HCT116 (cell line): ENCODE data around the gene SCTR. TPM values are rescaled to one million over a fixed set of nuclear protein-coding genes. Genes with fewer than 3 reads are reported as not detected.
A peak's percentile ranks its signal among the peaks of the same experiment; 100 is the strongest.

Experiments used
- ATAC-seq: fragments of 200-7000 bp; cut with Tn5 transposase; 2 replicates; pipeline ENCODE4 v1.9.1; 2020; ENCODE audit warnings: mild to moderate bottlenecking, moderate library complexity
- BruUV-seq: library from RNA; stranded (reverse); fragments of 400-500 nt; replicated peaks from 2 replicates; lab custom pipeline; 2021; lab: Mats Ljungman, UMichigan
- CTCF ChIA-PET: fragments of 300-600 bp; sonication (Branson Sonifier 250); formaldehyde crosslinking; loops from one replicate; lab custom pipeline; 2021; ENCODE audit warnings: antibody characterized with exemption; lab: Charles Lee
- POLR2A ChIA-PET: fragments of 300-600, 350-600 bp; sonication (Branson Sonifier 250); formaldehyde crosslinking; loops from one replicate; lab custom pipeline; 2021; ENCODE audit warnings: antibody characterized with exemption; lab: Charles Lee
- RAD21 ChIA-PET, 2 experiments: fragments of 300-600 bp; sonication (Branson Sonifier 250); formaldehyde crosslinking; loops; one replicate each; lab custom pipeline; 2023; ENCODE audit warnings: low total read pairs in 2 of 2; ENCODE audit not compliant: uncharacterized antibody in 2 of 2, unreplicated experiment in 2 of 2, low non-redundant PET in 1 of 2; lab: Charles Lee
- DNase-seq: peaks from one replicate; pipeline ENCODE4 v3.0.0-alpha.2; 2010; ENCODE audit warnings: low read depth, low spot score
- H2AFZ ChIP-seq: fragments of 200-600 bp; shearing (Covaris generic), sonication (generic); 2 replicates; pipeline ENCODE4 v1.6.1; 2017; ENCODE audit warnings: low read depth, mixed run types, mixed read lengths, antibody characterized with exemption, low read length; ENCODE audit not compliant: poor library complexity, severe bottlenecking
- H3K27ac ChIP-seq: 2 replicates; pipeline ENCODE4 v1.5.1; 2012; ENCODE audit warnings: low read depth, low read length
- H3K27me3 ChIP-seq: fragments of 200-600 bp; sonication (generic); 2 replicates; pipeline ENCODE4 v1.6.1; 2016; ENCODE audit warnings: mixed run types, low read length, mixed read lengths; ENCODE audit not compliant: insufficient read depth
- H3K36me3 ChIP-seq, 2 experiments: fragments of 200-500 bp in 1 of 2; fragments of 200-600 bp in 1 of 2; sonication (Bioruptor generic) in 1 of 2; sonication (generic) in 1 of 2; 2 replicates each; pipeline versions ENCODE4 v1.5.1 to v1.6.1; 2014 to 2016; ENCODE audit warnings: low read length in 2 of 2, inconsistent platforms in 1 of 2, mixed read lengths in 1 of 2, mixed run types in 1 of 2; ENCODE audit not compliant: insufficient read depth in 2 of 2, control insufficient read depth in 1 of 2
- H3K4me1 ChIP-seq, 2 experiments: fragments of 200-600 bp in 1 of 2; sonication (generic) in 1 of 2; 2 replicates each; pipeline versions ENCODE4 v1.5.1 to v1.6.1; 2012 to 2017; ENCODE audit warnings: low read length in 2 of 2, inconsistent platforms in 1 of 2, mild to moderate bottlenecking in 1 of 2, mixed read lengths in 1 of 2, mixed run types in 1 of 2, moderate library complexity in 1 of 2; ENCODE audit not compliant: insufficient read depth in 2 of 2, control insufficient read depth in 1 of 2
- H3K4me2 ChIP-seq: fragments of 200-600 bp; sonication (generic); 2 replicates; pipeline ENCODE4 v1.6.1; 2017; ENCODE audit warnings: mixed run types, low read length, mixed read lengths
- H3K4me3 ChIP-seq, 2 experiments: fragments of 200-600 bp in 1 of 2; sonication (generic) in 1 of 2; replicated peaks in 1 of 2; 2 replicates each; pipeline ENCODE4 v1.5.1; 2011 to 2016; ENCODE audit warnings: low read length in 2 of 2, control low read depth in 1 of 2, low read depth in 1 of 2, mild to moderate bottlenecking in 1 of 2, mixed read lengths in 1 of 2, mixed run types in 1 of 2
- H3K79me2 ChIP-seq: fragments of 200-600 bp; sonication (generic); 2 replicates; pipeline ENCODE4 v1.6.1; 2017; ENCODE audit warnings: mild to moderate bottlenecking, mixed run types, low read length, moderate library complexity, mixed read lengths; ENCODE audit not compliant: insufficient read depth
- H3K9ac ChIP-seq: fragments of 200-600 bp; sonication (generic); 2 replicates; pipeline ENCODE4 v1.6.1; 2016; ENCODE audit warnings: low read length, mixed read lengths
- H3K9me2 ChIP-seq: fragments of 200-600 bp; sonication (generic), shearing (Covaris generic); 2 replicates; pipeline ENCODE4 v1.6.1; 2017; ENCODE audit warnings: mixed run types, mild to moderate bottlenecking, moderate library complexity; ENCODE audit not compliant: insufficient read depth
- H3K9me3 ChIP-seq, 2 experiments: fragments of 200-500 bp in 1 of 2; fragments of 200-600 bp in 1 of 2; sonication (Bioruptor generic) in 1 of 2; sonication (generic) in 1 of 2; 2 replicates each; pipeline ENCODE4 v1.6.1; 2014 to 2017; ENCODE audit warnings: low read length in 2 of 2, mixed read lengths in 2 of 2, inconsistent platforms in 1 of 2, low read depth in 1 of 2, mild to moderate bottlenecking in 1 of 2, mixed run types in 1 of 2, moderate library complexity in 1 of 2; ENCODE audit not compliant: control insufficient read depth in 1 of 2, insufficient read depth in 1 of 2
- H4K20me1 ChIP-seq: fragments of 200-600 bp; sonication (generic), shearing (Covaris generic); 2 replicates; pipeline ENCODE4 v1.6.1; 2017; ENCODE audit warnings: mixed run types, mild to moderate bottlenecking, moderate library complexity; ENCODE audit not compliant: insufficient read depth
- ATF3 ChIP-seq: IDR thresholded peaks from 2 replicates; pipeline ENCODE4 v1.6.1; 2012
- CEBPB ChIP-seq: IDR thresholded peaks from 2 replicates; pipeline ENCODE4 v1.6.1; 2012; ENCODE audit warnings: low read depth
- EZH2 ChIP-seq: fragments of 200-600 bp; sonication (generic); IDR thresholded peaks from 2 replicates; pipeline ENCODE4 v1.6.1; 2017; ENCODE audit warnings: antibody characterized with exemption, mixed run types
- FOSL1 ChIP-seq: IDR thresholded peaks from 2 replicates; pipeline ENCODE4 v1.6.1; 2012; ENCODE audit warnings: low read depth
- POLR2A ChIP-seq: IDR thresholded peaks from 2 replicates; pipeline ENCODE4 v1.7.0; 2011; ENCODE audit warnings: borderline replicate concordance; ENCODE audit not compliant: insufficient read depth, insufficient read length; ENCODE audit errors: extremely low read depth
- POLR2AphosphoS5 ChIP-seq: IDR thresholded peaks from 2 replicates; pipeline ENCODE4 v1.6.1; 2011; ENCODE audit warnings: mild to moderate bottlenecking, low read depth, low read length, moderate library complexity
- RAD21 ChIP-seq: IDR thresholded peaks from 2 replicates; pipeline ENCODE4 v1.6.1; 2012; ENCODE audit warnings: low read depth, mild to moderate bottlenecking
- SP1 ChIP-seq: IDR thresholded peaks from 2 replicates; pipeline ENCODE4 v1.6.1; 2012; ENCODE audit warnings: low read depth
- ZFX ChIP-seq: fragments of 450-650 bp; IDR thresholded peaks from 2 replicates; pipeline ENCODE4 v1.6.1; 2017
- intact Hi-C: fragments of 100-400 bp; cut with micrococcal nuclease; formaldehyde crosslinking; loops from 2 replicates; pipeline ENCODE4 v1.10.0; 2022
- total RNA-seq: library from RNA; stranded (reverse); gene quantifications from one replicate; pipeline ENCODE4 v1.2.1, GENCODE V29; 2021; ENCODE audit not compliant: unreplicated experiment
- TF ChIP-seq, protein P1 (sequence below), 3 experiments: fragments of 200-600 bp in 1 of 3; sonication (generic) in 1 of 3; IDR thresholded peaks in 2 of 3; conservative IDR thresholded peaks in 1 of 3; 2 replicates each; pipeline ENCODE4 v1.5.1; 2012 to 2017; ENCODE audit warnings: low read depth in 2 of 3, low read length in 2 of 3, antibody characterized with exemption in 1 of 3, borderline replicate concordance in 1 of 3, control low read depth in 1 of 3, mild to moderate bottlenecking in 1 of 3, mixed read lengths in 1 of 3, mixed run types in 1 of 3, moderate library complexity in 1 of 3; ENCODE audit not compliant: insufficient read depth in 1 of 3

SCTR gene
- total RNA-seq, 1 experiment from 2014 or later = not detected

DNA sequence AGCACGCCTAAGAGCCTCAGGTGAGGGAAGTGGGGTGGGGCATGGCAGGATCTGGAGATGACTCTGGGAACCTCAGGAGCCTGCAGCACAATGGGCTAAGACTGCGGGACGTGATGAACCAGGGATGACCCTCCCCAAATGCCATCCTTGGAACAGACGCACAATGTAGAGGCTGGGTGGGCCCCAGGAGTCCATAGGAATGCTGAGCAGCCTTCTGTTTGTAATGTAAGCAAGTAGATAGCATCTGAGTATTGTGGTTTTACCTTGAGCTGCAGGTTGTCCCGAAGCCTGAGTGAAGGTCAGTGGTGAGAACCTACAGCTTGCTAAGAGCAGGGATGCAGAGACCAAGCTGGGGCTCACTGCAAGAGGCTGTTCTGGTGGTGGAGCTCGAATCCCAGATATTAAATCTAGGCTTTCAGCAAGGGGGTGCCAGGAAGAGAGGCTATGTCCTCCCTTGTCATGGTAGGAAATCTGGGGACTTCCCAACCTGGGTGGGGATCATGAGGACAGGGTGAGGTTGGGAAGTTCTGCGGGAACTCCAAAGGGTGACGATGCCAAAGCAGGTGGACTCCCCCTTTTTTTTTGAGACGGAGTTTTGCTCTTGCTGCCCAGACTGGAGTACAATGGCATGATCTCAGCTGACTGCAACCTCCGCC is 5.8 kb downstream of the SCTR start:
- H3K79me2 ChIP-seq = no peaks in the 10 kb centered on the region
- H3K4me2 ChIP-seq = no peak overlapping the region
- H3K4me1 ChIP-seq = no peaks in the 10 kb centered on the region
- no TSS peak for BruUV-seq
- no peaks in the 10 kb centered on the region for H3K36me3 ChIP-seq
- no peak for DNase-seq
- ChIA-PET RAD21 (no interaction called here), POLR2A (no interaction called here), CTCF (no interaction called here)
- H3K9me3 ChIP-seq = no peaks in the 10 kb centered on the region
- no peaks in the 10 kb centered on the region for H3K9me2 ChIP-seq
- no peak overlapping the region for H2AFZ ChIP-seq
- no peak overlapping the region for H3K4me3 ChIP-seq
- TF ChIP-seq ZFX (no peak), ATF3 (no peak), FOSL1 (no peak), POLR2A (no peak)
- H4K20me1 ChIP-seq = no peaks in the 10 kb centered on the region
- H3K27ac ChIP-seq = no peak overlapping the region
- no peak for ATAC-seq
- no peaks in the 10 kb centered on the region for H3K27me3 ChIP-seq
- intact Hi-C loops = no loop called here
- H3K9ac ChIP-seq = no peak overlapping the region

GRCh38 chr2:119517433-119517832 is 6.8 kb downstream of the SCTR start:
- Histone ChIP-seq H3K4me2 (no peak overlapping the region), H3K9me3 (no peaks in the 10 kb centered on the region), H3K9ac (no peak overlapping the region), H3K36me3 (no peaks in the 10 kb centered on the region), H3K27me3 (no peaks in the 10 kb centered on the region), H2AFZ (peak overlapping the region; percentile 2), H3K4me1 (no peaks in the 10 kb centered on the region), H3K4me3 (no peak overlapping the region), H4K20me1 (no peaks in the 10 kb centered on the region), H3K27ac (no peak overlapping the region), H3K79me2 (no peaks in the 10 kb centered on the region), H3K9me2 (no peaks in the 10 kb centered on the region)
- TF ChIP-seq SP1 (no peak), RAD21 (peak; percentile 52; the same call in 1 of the 2 replicates), EZH2 (no peak), POLR2AphosphoS5 (no peak), CEBPB (no peak)
- TF ChIP-seq, protein P1, sequence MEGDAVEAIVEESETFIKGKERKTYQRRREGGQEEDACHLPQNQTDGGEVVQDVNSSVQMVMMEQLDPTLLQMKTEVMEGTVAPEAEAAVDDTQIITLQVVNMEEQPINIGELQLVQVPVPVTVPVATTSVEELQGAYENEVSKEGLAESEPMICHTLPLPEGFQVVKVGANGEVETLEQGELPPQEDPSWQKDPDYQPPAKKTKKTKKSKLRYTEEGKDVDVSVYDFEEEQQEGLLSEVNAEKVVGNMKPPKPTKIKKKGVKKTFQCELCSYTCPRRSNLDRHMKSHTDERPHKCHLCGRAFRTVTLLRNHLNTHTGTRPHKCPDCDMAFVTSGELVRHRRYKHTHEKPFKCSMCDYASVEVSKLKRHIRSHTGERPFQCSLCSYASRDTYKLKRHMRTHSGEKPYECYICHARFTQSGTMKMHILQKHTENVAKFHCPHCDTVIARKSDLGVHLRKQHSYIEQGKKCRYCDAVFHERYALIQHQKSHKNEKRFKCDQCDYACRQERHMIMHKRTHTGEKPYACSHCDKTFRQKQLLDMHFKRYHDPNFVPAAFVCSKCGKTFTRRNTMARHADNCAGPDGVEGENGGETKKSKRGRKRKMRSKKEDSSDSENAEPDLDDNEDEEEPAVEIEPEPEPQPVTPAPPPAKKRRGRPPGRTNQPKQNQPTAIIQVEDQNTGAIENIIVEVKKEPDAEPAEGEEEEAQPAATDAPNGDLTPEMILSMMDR (IDR thresholded peaks at IDR 0.05 in 2 of 3, conservative IDR thresholded peaks at IDR 0.05 in 1 of 3; ENCODE audit: borderline replicate concordance in 1 of 3, insufficient read depth in 1 of 3, low read depth in 2 of 3, low read length in 2 of 3) = peak; percentile 40 to 81 (median 76); a peak in 5 of 6 replicates
- peak; percentile 29 for DNase-seq
- RAD21 ChIA-PET = no interaction called here
- intact Hi-C loops = loop anchor here (1.0 kb wide), 1 partner anchor 143 kb away; no protein-coding TSS in a partner anchor
- POLR2A ChIA-PET = no interaction called here
- CTCF ChIA-PET = interaction anchor here (0.6 to 1.3 kb wide), 4 partner anchors 9 to 796 kb away, joined by 3 to 5 read pairs (median 4); no protein-coding TSS in a partner anchor
- peak; percentile 98 for ATAC-seq
- BruUV-seq = no TSS peak
